SU-DHL-6 (cell line): ENCODE data around the gene ARVCF.
"Not testable (repeated sequence)": the region's sequence is repeated elsewhere in the genome, so short reads cannot be mapped to it uniquely, and the experiment has no call there.

Source experiments
- H2AFZ ChIP-seq: fragments of 200-600 bp; sonication (generic); 2 replicates; pipeline ENCODE4 v1.6.1; 2014; ENCODE audit warnings: low read depth, mild to moderate bottlenecking, moderate library complexity, mixed read lengths, antibody characterized with exemption, low read length; ENCODE audit not compliant: severe bottlenecking
- H3F3A ChIP-seq: fragments of 200-600 bp; shearing (Covaris generic); 2 replicates; pipeline ENCODE4 v1.6.0; 2016; ENCODE audit warnings: antibody characterized with exemption, mild to moderate bottlenecking; ENCODE audit not compliant: insufficient read depth
- H3K27ac ChIP-seq: fragments of 200-600 bp; sonication (generic); 2 replicates; pipeline ENCODE4 v1.5.1; 2016; ENCODE audit warnings: low read depth, mild to moderate bottlenecking, low read length, moderate library complexity, mixed read lengths
- H3K27me3 ChIP-seq: fragments of 200-600 bp; sonication (generic), shearing (Covaris generic); 2 replicates; pipeline ENCODE4 v1.6.0; 2014; ENCODE audit warnings: mild to moderate bottlenecking, low read length
- H3K36me3 ChIP-seq: fragments of 200-600 bp; sonication (generic); 2 replicates; pipeline ENCODE4 v1.6.1; 2014; ENCODE audit warnings: mild to moderate bottlenecking, low read length, mixed read lengths
- H3K4me2 ChIP-seq: fragments of 300-600, 200-600 bp; shearing (Covaris generic), sonication (generic); 2 replicates; pipeline ENCODE4 v1.6.0; 2014; ENCODE audit warnings: low read length, low read depth, mild to moderate bottlenecking; ENCODE audit not compliant: poor library complexity, severe bottlenecking
- H3K4me3 ChIP-seq: fragments of 200-600 bp; sonication (generic); 2 replicates; pipeline ENCODE4 v1.5.1; 2014; ENCODE audit warnings: antibody characterized with exemption, low read length, mild to moderate bottlenecking, mixed read lengths; ENCODE audit not compliant: insufficient read depth, poor library complexity, severe bottlenecking
- H3K79me2 ChIP-seq: fragments of 200-600 bp; sonication (generic); 2 replicates; pipeline ENCODE4 v1.6.1; 2014; ENCODE audit warnings: mild to moderate bottlenecking, low read length, moderate library complexity; ENCODE audit not compliant: insufficient read depth
- H3K9ac ChIP-seq: fragments of 200-600 bp; sonication (generic); 2 replicates; pipeline ENCODE4 v1.7.0; 2014; ENCODE audit warnings: mild to moderate bottlenecking, low read length
- H3K9me2 ChIP-seq: fragments of 200-600 bp; sonication (generic); replicated peaks from 2 replicates; pipeline ENCODE4 v1.6.1; 2014; ENCODE audit warnings: low read length; ENCODE audit not compliant: insufficient read depth
- H3K9me3 ChIP-seq: fragments of 200-600 bp; sonication (generic); 2 replicates; pipeline ENCODE4 v1.6.1; 2014; ENCODE audit warnings: low read length, mixed read lengths; ENCODE audit not compliant: insufficient read depth
- H4K20me1 ChIP-seq: fragments of 200-600 bp; sonication (generic); 2 replicates; pipeline ENCODE4 v1.6.1; 2014; ENCODE audit warnings: low read depth, mild to moderate bottlenecking, antibody characterized with exemption, low read length, moderate library complexity, mixed read lengths
- CTCF ChIP-seq: fragments of 200-600 bp; sonication (generic); IDR thresholded peaks from one replicate; pipeline ENCODE4 v1.5.1; 2017; ENCODE audit warnings: antibody characterized with exemption, mild to moderate bottlenecking, low read length, moderate library complexity; ENCODE audit not compliant: insufficient read depth, poor library complexity, severe bottlenecking
- EZH2phosphoT487 ChIP-seq: fragments of 200-600 bp; sonication (generic), shearing (Covaris generic); conservative IDR thresholded peaks from 2 replicates; pipeline ENCODE4 v1.6.1; 2018; ENCODE audit warnings: mild to moderate bottlenecking, antibody characterized with exemption, low read length, moderate library complexity, mixed read lengths

Gene ARVCF

GRCh38 chr22:19929586-19930550 is 86.8 kb downstream of the ARVCF start:
- Histone ChIP-seq H3K36me3 (no peaks in the 10 kb centered on the region), H3K4me3 (no peak overlapping the region), H2AFZ (no peak overlapping the region), H3K9ac (no peak overlapping the region), H3K79me2 (no peaks in the 10 kb centered on the region), H3K9me3 (no peaks in the 10 kb centered on the region), H3K27me3 (no peaks in the 10 kb centered on the region), H4K20me1 (no peaks in the 10 kb centered on the region), H3K9me2 (no peaks in the 10 kb centered on the region), H3K4me2 (no peak overlapping the region), H3F3A (no peaks in the 10 kb centered on the region), H3K27ac (no peak overlapping the region)
- no peak for TF ChIP-seq EZH2phosphoT487
- TF ChIP-seq CTCF, result no peak

- Histone ChIP-seq H3K9ac (no peak overlapping the region), H3K4me2 (no peak overlapping the region), H3K9me3 (no peaks in the 10 kb centered on the region), H3K79me2 (no peaks in the 10 kb centered on the region), H3K27me3 (no peaks in the 10 kb centered on the region), H3K9me2 (no peaks in the 10 kb centered on the region), H3F3A (no peaks in the 10 kb centered on the region), H3K36me3 (no peaks in the 10 kb centered on the region), H4K20me1 (no peaks in the 10 kb centered on the region), H2AFZ (no peak overlapping the region), H3K4me3 (no peak overlapping the region), H3K27ac (no peak overlapping the region)
- TF ChIP-seq EZH2phosphoT487 (no peak), CTCF (no peak)
Measured at GRCh38 chr22:19928207-19928606, 88.4 kb downstream of the ARVCF start.

GRCh38 chr22:19927696-19928095 is 88.9 kb downstream of the ARVCF start:
- H3K27ac ChIP-seq, result no peak overlapping the region

GRCh38 chr22:19926028-19926427 is 90.6 kb downstream of the ARVCF start:
- not testable (repeated sequence) for H3K36me3 ChIP-seq, H3K9ac ChIP-seq, H3K9me3 ChIP-seq, H3K9me2 ChIP-seq, H3K4me3 ChIP-seq, H3F3A ChIP-seq, H3K79me2 ChIP-seq, H2AFZ ChIP-seq, H4K20me1 ChIP-seq, H3K4me2 ChIP-seq, H3K27ac ChIP-seq, H3K27me3 ChIP-seq

More at GRCh38 chr22:19927696-19928095, 88.9 kb downstream of the ARVCF start:
- Histone ChIP-seq H3K9ac (no peak overlapping the region), H3K36me3 (no peaks in the 10 kb centered on the region), H3K79me2 (no peaks in the 10 kb centered on the region), H2AFZ (no peak overlapping the region), H4K20me1 (no peaks in the 10 kb centered on the region), H3K4me2 (no peak overlapping the region), H3K9me3 (no peaks in the 10 kb centered on the region), H3F3A (no peaks in the 10 kb centered on the region), H3K27me3 (no peaks in the 10 kb centered on the region), H3K4me3 (no peak overlapping the region), H3K9me2 (no peaks in the 10 kb centered on the region)
- no peak for TF ChIP-seq CTCF
- TF ChIP-seq EZH2phosphoT487, result no peak
